H1 (cell line): ENCODE measurements around the gene MDFI. TPM values are rescaled to one million over a fixed set of nuclear protein-coding genes. Genes with fewer than 3 reads are reported as not detected.

Source experiments
- microRNA-seq, 2 experiments: library from miRNA; unstranded; fragments of <30 nt; microRNA quantifications; one replicate each; pipeline versions ENCODE4 to v1.2.0, GENCODE V29; 2016 to 2020; ENCODE audit warnings: borderline microRNAs expressed in 2 of 2, borderline number of aligned reads in 2 of 2, borderline replicate concordance in 1 of 2
- polyA plus RNA-seq, 7 experiments: library from polyadenylated mRNA; depleted of rRNA in 3 of 7; stranded (reverse) in 5 of 7; unstranded in 2 of 7; fragments of >200 nt in 5 of 7; fragments of 200-250 nt in 2 of 7; gene quantifications; 1 replicate in 5 of 7; 2 replicates in 1 of 7; 4 replicates in 1 of 7; pipeline versions ENCODE4 v1.2.1 to v1.2.3, GENCODE V29; 2011 to 2013; ENCODE audit warnings: missing spikeins in 2 of 7, mixed read lengths in 2 of 7
- small RNA-seq: library from polyadenylated mRNA; stranded (forward); fragments of <200 nt; extraction: miRNeasy Mini kit (QIAGEN cat#:217004); gene quantifications from one replicate; pipeline ENCODE3, GENCODE V24; 2013; ENCODE audit not compliant: insufficient read depth
- total RNA-seq: library from RNA; stranded (reverse); fragmentation: NEBNext Ultra II Directional; extraction: Animal tissue kit (Norgen Biotek cat#: 25700); gene quantifications from 2 replicates; pipeline ENCODE4 v1.2.1, GENCODE V29; 2021

Gene MDFI
- total and polyA plus RNA-seq, 2 of the 8 experiments (the other 6 are each of a cell fraction or from before 2014, with no cell fraction given) = 41.0 to 65.6 TPM

Small RNAs within 50 kb of the gene (microRNA-seq; reads per million reads assigned to microRNA genes)
- gene MIR4641 = 0 reads per million in 2 experiments

Small RNAs within 50 kb of the gene (small RNA-seq; reads per million reads assigned to genes)
- not detected for gene MIR4641

Other genes with a start within 250 kb of the MDFI start
- gene FOXP4, start 92.1 kb upstream of the MDFI start, total RNA-seq = 13.3 and 14.7 TPM in 2 replicates
- gene FOXP4, start 92.1 kb upstream of the MDFI start, polyA plus RNA-seq (2011; rRNA removed) = 4.8 and 6.7 TPM in 2 replicates
- gene TFEB, start 97.1 kb downstream of the MDFI start, total RNA-seq = 2.3 and 2.4 TPM in 2 replicates
- gene TFEB, start 97.1 kb downstream of the MDFI start, polyA plus RNA-seq (2011; rRNA removed) = 5.9 and 6.7 TPM in 2 replicates
- gene PGC, start 108.9 kb downstream of the MDFI start, total RNA-seq = not detected in 2 replicates
- 0.09 and 0.25 TPM in 2 replicates for gene PGC, start 108.9 kb downstream of the MDFI start, polyA plus RNA-seq (2011; rRNA removed)
- gene FRS3, start 141.4 kb downstream of the MDFI start, total RNA-seq = 3.4 and 3.9 TPM in 2 replicates
- gene FRS3, start 141.4 kb downstream of the MDFI start, polyA plus RNA-seq (2011; rRNA removed) = 4.4 and 8.4 TPM in 2 replicates
- 0.67 and 1.4 TPM in 2 replicates for gene PRICKLE4, start 142.3 kb downstream of the MDFI start, total RNA-seq
- 0.32 and 0.38 TPM in 2 replicates for gene PRICKLE4, start 142.3 kb downstream of the MDFI start, polyA plus RNA-seq (2011; rRNA removed)
- 216 and 228 TPM in 2 replicates for gene TOMM6, start 149.2 kb downstream of the MDFI start, total RNA-seq
- gene TOMM6, start 149.2 kb downstream of the MDFI start, polyA plus RNA-seq (2011; rRNA removed) = 457 and 560 TPM in 2 replicates